Nephron (organoid): Measurements from ENCODE around the gene SLBP.
"Not testable (repeated sequence)": the region's sequence is repeated elsewhere in the genome, so short reads cannot be mapped to it uniquely, and the experiment has no call there.

Experiments
- H3K27ac Mint-ChIP-seq, 3 experiments: 2 replicates each; pipeline ENCODE4 v1.8.0; 2020; ENCODE audit warnings: mixed read lengths in 3 of 3, mild to moderate bottlenecking in 2 of 3, moderate library complexity in 1 of 3
- H3K27me3 Mint-ChIP-seq: 2 replicates; pipeline ENCODE4 v1.8.0; 2021; ENCODE audit warnings: low read depth, mild to moderate bottlenecking, moderate library complexity, mixed read lengths
- H3K36me3 Mint-ChIP-seq: 2 replicates; pipeline ENCODE4 v1.8.0; 2020; ENCODE audit warnings: low read depth, mixed read lengths
- H3K4me1 Mint-ChIP-seq: 2 replicates; pipeline ENCODE4 v1.8.0; 2020; ENCODE audit warnings: mixed read lengths
- H3K4me3 Mint-ChIP-seq, 3 experiments: 2 replicates each; pipeline ENCODE4 v1.8.0; 2020; ENCODE audit warnings: mild to moderate bottlenecking in 3 of 3, mixed read lengths in 3 of 3, moderate library complexity in 2 of 3
- H3K9me3 Mint-ChIP-seq: 2 replicates; pipeline ENCODE4 v1.8.0; 2020; ENCODE audit warnings: mixed read lengths
- CTCF ChIP-seq, 3 experiments: fragments of 200-600 bp; sonication (generic); IDR thresholded peaks; one replicate each; pipeline ENCODE4 v1.5.0; 2021; ENCODE audit warnings: antibody characterized with exemption in 3 of 3; ENCODE audit not compliant: unreplicated experiment in 3 of 3

Gene SLBP

DNA sequence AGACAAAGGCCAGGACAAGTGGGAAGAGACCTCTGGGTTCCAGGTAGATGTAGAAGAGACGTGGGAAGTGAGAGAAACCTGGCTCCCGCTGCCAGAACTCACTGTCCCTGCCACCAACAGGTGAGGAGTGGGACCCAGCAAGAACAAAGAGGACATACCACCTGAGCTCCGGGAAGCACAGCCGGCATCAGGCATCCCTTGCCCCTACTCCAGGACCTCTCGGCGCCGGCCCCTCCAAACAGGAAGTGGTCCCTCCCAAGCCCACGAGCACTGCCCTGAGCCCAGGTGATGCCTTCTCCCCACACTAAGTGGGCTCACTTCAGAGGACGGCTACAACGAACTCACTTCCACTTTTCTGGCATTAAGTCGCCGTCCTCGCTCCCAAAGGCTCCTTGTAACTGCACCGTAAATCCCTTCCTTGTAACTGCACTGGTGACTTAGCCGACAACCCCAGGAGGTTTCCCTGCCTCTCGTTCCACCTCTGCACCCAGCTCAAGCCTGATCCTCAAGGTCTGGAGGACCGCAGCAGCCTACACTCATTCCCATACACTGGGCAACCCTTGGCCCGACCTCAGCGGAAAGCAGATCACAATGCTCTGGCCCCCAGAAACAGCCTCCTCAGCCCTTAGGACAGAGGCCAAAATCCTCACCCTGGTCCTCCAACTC is 36.9 kb downstream of the SLBP start:
- no peaks in the 10 kb centered on the region for H3K36me3 Mint-ChIP-seq
- no peak for TF ChIP-seq CTCF (IDR thresholded peaks at IDR 0.05; ENCODE audit: unreplicated experiment in 3 of 3)
- no peaks in the 10 kb centered on the region for H3K9me3 Mint-ChIP-seq
- H3K27me3 Mint-ChIP-seq: peaks cover 15% of the 10 kb centered on the region
- no peak overlapping the region for H3K4me3 Mint-ChIP-seq
- no peaks in the 10 kb centered on the region for H3K4me1 Mint-ChIP-seq
- no peak overlapping the region for H3K27ac Mint-ChIP-seq

DNA sequence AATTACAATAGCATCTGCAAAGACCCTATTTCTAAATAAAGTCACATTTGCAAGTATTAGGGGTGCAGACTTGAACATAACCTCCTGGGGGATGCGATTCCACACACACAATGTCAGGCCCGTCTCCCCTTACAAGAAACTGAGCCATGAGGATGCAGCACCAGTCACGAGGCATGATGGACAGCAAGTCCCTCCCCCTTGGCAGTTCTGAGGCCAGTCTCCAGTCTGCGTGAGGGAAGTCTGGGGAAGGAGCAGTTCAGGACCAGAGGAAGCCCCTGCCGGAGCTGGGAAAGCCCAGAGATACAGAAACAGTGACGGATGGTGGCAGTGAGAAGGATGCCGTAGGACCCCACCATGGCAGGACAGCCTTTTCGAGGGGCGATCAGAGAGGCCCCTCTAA is 37.4 kb downstream of the SLBP start:
- no peak overlapping the region for H3K4me3 Mint-ChIP-seq
- no peak overlapping the region for H3K27ac Mint-ChIP-seq
- no peaks in the 10 kb centered on the region for H3K36me3 Mint-ChIP-seq
- H3K4me1 Mint-ChIP-seq: no peaks in the 10 kb centered on the region
- H3K9me3 Mint-ChIP-seq: no peaks in the 10 kb centered on the region
- H3K27me3 Mint-ChIP-seq: peaks cover 15% of the 10 kb centered on the region
- no peak for TF ChIP-seq CTCF (IDR thresholded peaks at IDR 0.05; ENCODE audit: unreplicated experiment in 3 of 3)

GRCh38 chr4:1673671-1674070 is 38.4 kb downstream of the SLBP start:
- Mint-ChIP-seq H3K4me1 (no peaks in the 10 kb centered on the region), H3K27me3 (peaks cover 15% of the 10 kb centered on the region), H3K9me3 (no peaks in the 10 kb centered on the region), H3K4me3 (no peak overlapping the region), H3K36me3 (no peaks in the 10 kb centered on the region), H3K27ac (no peak overlapping the region)
- no peak for TF ChIP-seq CTCF (IDR thresholded peaks at IDR 0.05; ENCODE audit: unreplicated experiment in 3 of 3)

DNA sequence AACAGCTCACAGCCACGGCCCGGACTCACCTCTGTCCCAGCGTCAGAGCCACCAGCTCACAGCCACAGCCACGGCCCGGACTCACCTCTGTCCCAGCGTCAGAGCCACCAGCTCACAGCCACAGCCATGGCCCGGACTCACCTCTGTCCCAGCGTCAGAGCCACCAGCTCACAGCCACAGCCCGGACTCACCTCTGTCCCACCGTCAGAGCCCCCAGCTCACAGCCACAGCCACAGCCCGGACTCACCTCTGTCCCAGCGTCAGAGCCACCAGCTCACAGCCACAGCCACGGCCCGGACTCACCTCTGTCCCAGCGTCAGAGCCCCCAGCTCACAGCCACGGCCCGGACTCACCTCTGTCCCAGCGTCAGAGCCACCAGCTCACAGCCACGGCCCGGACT is 41.1 kb downstream of the SLBP start:
- not testable (repeated sequence) for H3K4me1 Mint-ChIP-seq, H3K9me3 Mint-ChIP-seq, H3K27ac Mint-ChIP-seq, H3K36me3 Mint-ChIP-seq, H3K4me3 Mint-ChIP-seq
- H3K27me3 Mint-ChIP-seq: peaks cover 13% of the 10 kb centered on the region

- Mint-ChIP-seq H3K4me1 (no peaks in the 10 kb centered on the region), H3K36me3 (no peaks in the 10 kb centered on the region), H3K27ac (no peak overlapping the region), H3K9me3 (no peaks in the 10 kb centered on the region), H3K4me3 (no peak overlapping the region), H3K27me3 (peaks cover 8% of the 10 kb centered on the region)
- TF ChIP-seq CTCF (IDR thresholded peaks at IDR 0.05; ENCODE audit: unreplicated experiment in 3 of 3): no peak
These were observed 41.8 kb downstream of the SLBP start for GRCh38 chr4:1670279-1670678.

GRCh38 chr4:1669850-1670249 is 42.3 kb downstream of the SLBP start:
- TF ChIP-seq CTCF (IDR thresholded peaks at IDR 0.05; ENCODE audit: unreplicated experiment in 3 of 3): no peak
- Mint-ChIP-seq H3K9me3 (no peaks in the 10 kb centered on the region), H3K27ac (no peak overlapping the region), H3K4me1 (no peaks in the 10 kb centered on the region), H3K4me3 (no peak overlapping the region), H3K36me3 (no peaks in the 10 kb centered on the region), H3K27me3 (peaks cover 5% of the 10 kb centered on the region)
